NB4 (cell line): ENCODE data around the gene DRD3.

ENCODE experiments used
- POLR2A ChIP-seq: IDR thresholded peaks from 2 replicates; pipeline ENCODE4 v1.6.1; 2011; ENCODE audit warnings: mild to moderate bottlenecking; ENCODE audit not compliant: insufficient read length; ENCODE audit errors: extremely low read depth
- TF ChIP-seq, protein P1 (sequence below): IDR thresholded peaks from one replicate; pipeline ENCODE4 v1.5.1; 2012; ENCODE audit warnings: low read depth, low read length

DNA sequence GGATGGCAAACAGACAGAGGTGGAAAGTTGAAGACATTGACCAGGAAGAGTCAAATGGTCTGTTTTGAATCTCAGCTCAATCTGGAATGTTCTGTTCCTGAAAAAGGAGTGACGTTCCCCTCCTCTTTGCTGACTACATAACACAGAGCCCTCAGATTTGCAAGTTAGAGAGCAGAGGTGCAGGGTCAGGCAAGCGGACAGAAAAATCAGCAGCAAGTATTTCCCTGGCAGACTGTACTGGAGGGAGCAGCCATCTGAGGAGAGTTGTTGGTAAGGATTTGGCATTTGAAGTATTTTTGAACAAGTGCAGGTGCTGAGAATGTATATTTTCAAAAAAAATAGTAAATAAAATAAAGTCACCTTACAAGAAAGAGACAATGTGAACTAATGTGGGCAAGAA, 40.9 kb upstream of the DRD3 start:
- TF ChIP-seq, protein P1, sequence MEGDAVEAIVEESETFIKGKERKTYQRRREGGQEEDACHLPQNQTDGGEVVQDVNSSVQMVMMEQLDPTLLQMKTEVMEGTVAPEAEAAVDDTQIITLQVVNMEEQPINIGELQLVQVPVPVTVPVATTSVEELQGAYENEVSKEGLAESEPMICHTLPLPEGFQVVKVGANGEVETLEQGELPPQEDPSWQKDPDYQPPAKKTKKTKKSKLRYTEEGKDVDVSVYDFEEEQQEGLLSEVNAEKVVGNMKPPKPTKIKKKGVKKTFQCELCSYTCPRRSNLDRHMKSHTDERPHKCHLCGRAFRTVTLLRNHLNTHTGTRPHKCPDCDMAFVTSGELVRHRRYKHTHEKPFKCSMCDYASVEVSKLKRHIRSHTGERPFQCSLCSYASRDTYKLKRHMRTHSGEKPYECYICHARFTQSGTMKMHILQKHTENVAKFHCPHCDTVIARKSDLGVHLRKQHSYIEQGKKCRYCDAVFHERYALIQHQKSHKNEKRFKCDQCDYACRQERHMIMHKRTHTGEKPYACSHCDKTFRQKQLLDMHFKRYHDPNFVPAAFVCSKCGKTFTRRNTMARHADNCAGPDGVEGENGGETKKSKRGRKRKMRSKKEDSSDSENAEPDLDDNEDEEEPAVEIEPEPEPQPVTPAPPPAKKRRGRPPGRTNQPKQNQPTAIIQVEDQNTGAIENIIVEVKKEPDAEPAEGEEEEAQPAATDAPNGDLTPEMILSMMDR = no peak
- TF ChIP-seq POLR2A = no peak
